Stimulated activated CD8-positive, alpha-beta memory T cell treated with anti-CD3 and anti-CD28 coated beads, Interleukin-7, amount 100 ng/mL, for 48 hours (primary cell): ENCODE results near the gene STX18.
"Not testable (repeated sequence)": the region's sequence is repeated elsewhere in the genome, so short reads cannot be mapped to it uniquely, and the experiment has no call there.

Experiments used
- DNase-seq, 2 donors: peaks; one replicate each; pipeline ENCODE4 v3.0.0-alpha.2; 2020; ENCODE audit warnings: low read depth in 1 of 2; ENCODE audit errors: extremely low read depth in 1 of 2

The STX18 gene

GRCh38 chr4:4558881-4559280, 17.0 kb upstream of the STX18 start:
- no peak for DNase-seq

GRCh38 chr4:4555916-4556315, 14.1 kb upstream of the STX18 start:
- DNase-seq = no peak

GRCh38 chr4:4554234-4554633, 12.4 kb upstream of the STX18 start:
- DNase-seq = no peak

- DNase-seq = not testable (repeated sequence)
These were observed 10.2 kb upstream of the STX18 start for GRCh38 chr4:4552042-4552441.

GRCh38 chr4:4550161-4550560, 8.3 kb upstream of the STX18 start:
- not testable (repeated sequence) for DNase-seq

- DNase-seq = no peak
These were observed 7.7 kb upstream of the STX18 start for GRCh38 chr4:4549534-4549933.

- DNase-seq = no peak
These were observed 1.1 kb upstream of the STX18 start for GRCh38 chr4:4542774-4543485.

- peak in 1 of 2 donors; percentile 12 for DNase-seq
These were observed 712 bp downstream of the STX18 start for GRCh38 chr4:4541040-4541631.

GRCh38 chr4:4539481-4539880, 2.4 kb downstream of the STX18 start:
- DNase-seq = no peak

- DNase-seq = no peak
These were observed 6.3 kb downstream of the STX18 start for GRCh38 chr4:4535590-4535989.

- DNase-seq = no peak
These were observed 7.2 kb downstream of the STX18 start for GRCh38 chr4:4534515-4535145.

- DNase-seq = no peak
These were observed 8.2 kb downstream of the STX18 start for GRCh38 chr4:4533461-4534169.

GRCh38 chr4:4532371-4533154, 9.3 kb downstream of the STX18 start:
- DNase-seq = no peak

- no peak for DNase-seq
These were observed 12.5 kb downstream of the STX18 start for GRCh38 chr4:4529392-4529791.

GRCh38 chr4:4526401-4526800, 15.4 kb downstream of the STX18 start:
- no peak for DNase-seq

- no peak for DNase-seq
These were observed 17.5 kb downstream of the STX18 start for GRCh38 chr4:4524364-4524763.

GRCh38 chr4:4521731-4522130, 20.1 kb downstream of the STX18 start:
- DNase-seq = no peak

GRCh38 chr4:4521136-4521535, 20.7 kb downstream of the STX18 start:
- DNase-seq = no peak

GRCh38 chr4:4519297-4519894, 22.5 kb downstream of the STX18 start:
- no peak for DNase-seq

- DNase-seq = no peak
These were observed 23.1 kb downstream of the STX18 start for GRCh38 chr4:4518747-4519146.
